ENCODE measurements around the gene ACOT6.

The ACOT6 gene

GRCh38 chr14:73619524-73619923, 7.2 kb downstream of the ACOT6 start:
- no peak for TF ChIP-seq CTCF (IDR thresholded peaks at IDR 0.05; ENCODE audit: low read depth, low read length)
- Histone ChIP-seq H3K4me3 (ENCODE audit: low read depth, low read length) (no peak overlapping the region), H3K9me3 (ENCODE audit: severe bottlenecking) (no peaks in the 10 kb centered on the region), H3K27ac (no peak overlapping the region), H3K27me3 (ENCODE audit: insufficient read depth, low read depth, severe bottlenecking) (no peaks in the 10 kb centered on the region), H3K36me3 (no peaks in the 10 kb centered on the region)
- DNase-seq = no peak

DNA sequence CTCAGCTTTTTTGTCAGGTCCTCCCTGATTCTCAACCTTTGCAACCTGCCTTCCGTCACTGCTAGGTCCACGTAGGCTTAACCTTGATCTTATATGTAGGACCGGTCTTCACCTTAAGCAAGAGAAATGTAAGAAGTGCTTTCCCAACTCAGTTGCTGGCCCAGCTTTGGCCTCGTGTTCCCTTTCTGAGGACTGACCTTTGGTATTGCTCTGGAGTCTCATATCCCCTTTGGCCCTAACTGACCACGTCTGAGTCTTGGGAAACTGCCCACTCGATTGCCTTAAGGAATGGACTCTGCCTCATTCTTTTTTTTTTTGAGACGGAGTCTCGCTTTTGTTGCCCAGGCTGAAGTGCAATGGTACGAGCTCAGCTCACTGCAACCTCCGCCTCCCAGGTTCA, 8.0 kb downstream of the ACOT6 start:
- Histone ChIP-seq H3K9me3 (ENCODE audit: severe bottlenecking) (no peaks in the 10 kb centered on the region), H3K4me3 (ENCODE audit: low read depth, low read length) (no peak overlapping the region), H3K27ac (no peak overlapping the region), H3K27me3 (ENCODE audit: insufficient read depth, low read depth, severe bottlenecking) (no peaks in the 10 kb centered on the region), H3K36me3 (no peaks in the 10 kb centered on the region)
- DNase-seq = no peak
- no peak for TF ChIP-seq CTCF (IDR thresholded peaks at IDR 0.05; ENCODE audit: low read depth, low read length)

GRCh38 chr14:73623504-73624054, 11.3 kb downstream of the ACOT6 start:
- H3K36me3 ChIP-seq = no peaks in the 10 kb centered on the region
- no peak overlapping the region for H3K27ac ChIP-seq
- no peak overlapping the region for H3K4me3 ChIP-seq (ENCODE audit: low read depth, low read length)
- H3K27me3 ChIP-seq (ENCODE audit: insufficient read depth, low read depth, severe bottlenecking) = no peaks in the 10 kb centered on the region
- DNase-seq = no peak
- no peak for TF ChIP-seq CTCF (IDR thresholded peaks at IDR 0.05; ENCODE audit: low read depth, low read length)
- no peaks in the 10 kb centered on the region for H3K9me3 ChIP-seq (ENCODE audit: severe bottlenecking)

- DNase-seq = no peak
- Histone ChIP-seq H3K9me3 (ENCODE audit: severe bottlenecking) (no peaks in the 10 kb centered on the region), H3K4me3 (ENCODE audit: low read depth, low read length) (no peak overlapping the region), H3K27me3 (ENCODE audit: insufficient read depth, low read depth, severe bottlenecking) (no peaks in the 10 kb centered on the region), H3K36me3 (no peaks in the 10 kb centered on the region), H3K27ac (no peak overlapping the region)
- no peak for TF ChIP-seq CTCF (IDR thresholded peaks at IDR 0.05; ENCODE audit: low read depth, low read length)
Observed at GRCh38 chr14:73625706-73626105, 13.4 kb downstream of the ACOT6 start.

- Histone ChIP-seq H3K36me3 (no peaks in the 10 kb centered on the region), H3K4me3 (ENCODE audit: low read depth, low read length) (no peak overlapping the region), H3K27me3 (ENCODE audit: insufficient read depth, low read depth, severe bottlenecking) (no peaks in the 10 kb centered on the region), H3K9me3 (ENCODE audit: severe bottlenecking) (no peaks in the 10 kb centered on the region), H3K27ac (no peak overlapping the region)
- no peak for TF ChIP-seq CTCF (IDR thresholded peaks at IDR 0.05; ENCODE audit: low read depth, low read length)
- no peak for DNase-seq
Observed at GRCh38 chr14:73627151-73627558, 14.8 kb downstream of the ACOT6 start.
